GM12892 (cell line): ENCODE results near the gene ARL6IP4.

ENCODE experiments used
- POLR2A ChIP-seq: IDR thresholded peaks from 2 replicates; pipeline ENCODE4 v1.6.1; 2011; ENCODE audit warnings: low read depth, low read length, control low read depth
- POLR2AphosphoS5 ChIP-seq: IDR thresholded peaks from 2 replicates; pipeline ENCODE4 v1.6.1; 2011; ENCODE audit warnings: low read depth, low read length, control low read depth

GRCh38 chr12:122949816-122950675 is 30.4 kb upstream of the ARL6IP4 start:
- TF ChIP-seq POLR2AphosphoS5 (no peak), POLR2A (no peak)
